ENCODE results near the gene GNS.
"Not testable (repeated sequence)": the region's sequence is repeated elsewhere in the genome, so short reads cannot be mapped to it uniquely, and the experiment has no call there.

The GNS gene

GRCh38 chr12:64759035-64759894, at the start of gene GNS:
Gene GNS (minus strand): TSS chr12:64759406. CDS start chr12:64759276, 130 bp downstream.
- DNase-seq (ENCODE audit: low read depth) = peak; percentile 93

GRCh38 chr12:64808110-64808509, 48.9 kb upstream of the GNS start:
- no peak for DNase-seq (ENCODE audit: low read depth)

- DNase-seq (ENCODE audit: low read depth) = peak; percentile 87
Measured at GRCh38 chr12:64806593-64807460, 47.6 kb upstream of the GNS start.

- DNase-seq (ENCODE audit: low read depth) = no peak
Measured at GRCh38 chr12:64806173-64806572, 47.0 kb upstream of the GNS start.

GRCh38 chr12:64802180-64802775, 43.1 kb upstream of the GNS start:
- not testable (repeated sequence) for DNase-seq (ENCODE audit: low read depth)

- no peak for DNase-seq (ENCODE audit: low read depth)
Measured at GRCh38 chr12:64801381-64801780, 42.2 kb upstream of the GNS start.

GRCh38 chr12:64800640-64801039, 41.4 kb upstream of the GNS start:
- no peak for DNase-seq (ENCODE audit: low read depth)

- no peak for DNase-seq (ENCODE audit: low read depth)
Measured at GRCh38 chr12:64798165-64798564, 39.0 kb upstream of the GNS start.

GRCh38 chr12:64797156-64797555, 38.0 kb upstream of the GNS start:
- DNase-seq (ENCODE audit: low read depth) = no peak

GRCh38 chr12:64796205-64796845, 37.1 kb upstream of the GNS start:
- peak; percentile 94 for DNase-seq (ENCODE audit: low read depth)

- DNase-seq (ENCODE audit: low read depth) = no peak
Measured at GRCh38 chr12:64794305-64794704, 35.1 kb upstream of the GNS start.

GRCh38 chr12:64793610-64794009, 34.4 kb upstream of the GNS start:
- no peak for DNase-seq (ENCODE audit: low read depth)

GRCh38 chr12:64792128-64792527, 32.9 kb upstream of the GNS start:
- DNase-seq (ENCODE audit: low read depth) = no peak

- no peak for DNase-seq (ENCODE audit: low read depth)
Measured at GRCh38 chr12:64791036-64791435, 31.8 kb upstream of the GNS start.

- no peak for DNase-seq (ENCODE audit: low read depth)
Measured at GRCh38 chr12:64790166-64790565, 31.0 kb upstream of the GNS start.

- DNase-seq (ENCODE audit: low read depth) = no peak
Measured at GRCh38 chr12:64785838-64786237, 26.6 kb upstream of the GNS start.

GRCh38 chr12:64782191-64782876, 23.1 kb upstream of the GNS start:
- no peak for DNase-seq (ENCODE audit: low read depth)

GRCh38 chr12:64781280-64782190, 22.3 kb upstream of the GNS start:
- DNase-seq (ENCODE audit: low read depth) = no peak

GRCh38 chr12:64780531-64781279, 21.5 kb upstream of the GNS start:
- DNase-seq (ENCODE audit: low read depth) = no peak

GRCh38 chr12:64780132-64780530, 20.9 kb upstream of the GNS start:
- no peak for DNase-seq (ENCODE audit: low read depth)

Measured in iris pigment epithelial cell (primary cell).